ENCODE measurements around the gene TMSB10.
"Not testable (repeated sequence)": the region's sequence is repeated elsewhere in the genome, so short reads cannot be mapped to it uniquely, and the experiment has no call there.

Gene TMSB10

DNA sequence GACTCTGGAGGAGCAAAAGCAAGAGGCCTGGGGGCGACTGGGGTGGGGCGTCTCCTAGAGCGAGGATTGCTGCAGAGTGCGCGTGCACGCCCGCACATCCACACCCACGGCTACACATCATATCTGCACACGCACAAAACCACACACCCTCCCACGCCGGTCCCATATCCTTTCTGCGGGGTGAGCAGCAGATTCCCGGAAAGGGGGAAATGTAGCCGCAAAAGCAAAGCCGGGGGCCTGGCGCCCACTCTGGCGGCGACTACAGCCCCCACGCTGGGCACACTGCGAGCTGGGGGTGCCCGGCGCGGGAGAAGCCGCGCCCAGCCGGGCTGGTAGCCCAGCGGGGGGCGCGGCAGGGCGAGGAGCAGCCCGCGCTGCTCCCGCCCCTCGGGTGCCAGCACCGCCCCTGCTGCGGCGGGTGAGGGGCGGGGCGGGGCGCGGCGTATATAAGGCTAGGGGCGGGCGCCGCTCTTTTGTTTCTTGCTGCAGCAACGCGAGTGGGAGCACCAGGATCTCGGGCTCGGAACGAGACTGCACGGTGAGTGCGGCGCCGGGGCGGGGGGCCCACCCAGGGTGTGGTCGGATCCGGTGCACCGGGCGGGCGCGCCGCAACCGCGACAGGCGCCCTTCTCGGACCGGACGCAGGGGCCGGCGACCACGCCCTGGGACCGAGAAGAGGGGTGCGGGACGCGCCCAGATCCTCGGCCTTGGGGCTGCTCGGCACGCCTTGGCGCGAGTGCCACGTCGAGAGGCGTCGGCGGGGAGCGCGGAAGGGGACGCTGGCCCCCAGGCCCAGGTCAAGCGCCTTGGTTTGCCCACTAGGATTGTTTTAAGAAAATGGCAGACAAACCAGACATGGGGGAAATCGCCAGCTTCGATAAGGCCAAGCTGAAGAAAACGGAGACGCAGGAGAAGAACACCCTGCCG lies at the start of gene TMSB10:
TSS of gene TMSB10 (plus strand) at position 476 of the 927 bp plus-strand sequence.
- peak; percentile 91 for DNase-seq

DNA sequence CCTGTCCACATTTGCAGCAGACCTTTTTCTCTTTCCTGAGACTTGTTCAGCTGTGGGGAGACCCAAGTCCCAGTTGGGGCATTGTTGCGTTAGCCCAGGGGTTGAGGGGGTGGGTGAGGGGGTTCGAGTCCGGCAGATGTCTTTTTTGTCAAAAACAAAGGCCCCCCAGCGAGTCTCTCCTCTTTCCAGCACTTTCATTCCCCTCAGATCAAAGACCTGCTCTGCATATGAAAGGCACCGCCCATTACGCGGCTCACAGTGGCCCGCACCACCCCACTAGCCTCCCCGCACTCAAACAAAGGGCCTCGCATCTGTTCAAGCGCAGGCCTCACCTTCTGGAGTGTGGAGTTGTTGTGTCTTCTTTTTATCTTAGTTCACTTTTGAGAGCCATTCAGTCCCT lies 49.7 kb upstream of the TMSB10 start:
- DNase-seq = no peak

DNA sequence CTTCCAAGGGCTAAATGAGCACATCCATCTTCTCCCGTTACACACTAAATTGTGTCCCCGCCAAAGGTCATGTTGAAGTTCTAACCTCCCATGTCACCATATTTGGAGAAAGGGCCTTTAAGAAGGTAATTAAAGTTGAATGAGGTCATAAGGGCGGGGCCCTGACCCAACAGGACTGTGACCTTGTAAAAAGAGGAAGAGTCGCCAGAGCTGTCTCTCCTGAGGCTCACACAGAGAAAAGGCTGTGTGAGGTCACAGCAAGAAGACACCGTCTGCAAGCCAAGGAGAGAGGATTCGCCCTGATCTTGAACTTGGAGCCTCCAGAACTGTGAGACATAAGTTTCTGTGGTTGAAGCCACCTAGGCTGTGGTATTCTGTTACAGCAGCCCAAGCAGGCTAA lies 48.7 kb upstream of the TMSB10 start:
- peak; percentile 53 for DNase-seq

DNA sequence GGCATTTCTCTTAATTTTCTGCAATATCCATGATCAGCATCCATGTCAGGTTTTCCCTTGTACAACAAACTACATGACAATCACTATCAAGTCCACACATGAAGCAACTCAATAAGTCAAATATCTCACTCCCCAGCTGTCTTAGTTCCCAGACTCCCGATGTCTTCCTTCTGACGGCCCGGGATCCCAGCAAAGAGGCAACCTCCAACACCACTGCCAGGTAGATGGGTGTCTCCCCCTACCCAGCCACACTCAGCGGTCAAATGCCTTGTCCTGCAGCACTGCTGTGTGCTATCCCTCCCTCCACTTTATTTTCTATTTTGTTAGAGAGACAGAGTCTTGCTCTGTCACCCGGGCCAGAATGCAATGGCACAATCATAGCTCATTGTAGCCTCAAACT lies 47.9 kb upstream of the TMSB10 start:
- no peak for DNase-seq

DNA sequence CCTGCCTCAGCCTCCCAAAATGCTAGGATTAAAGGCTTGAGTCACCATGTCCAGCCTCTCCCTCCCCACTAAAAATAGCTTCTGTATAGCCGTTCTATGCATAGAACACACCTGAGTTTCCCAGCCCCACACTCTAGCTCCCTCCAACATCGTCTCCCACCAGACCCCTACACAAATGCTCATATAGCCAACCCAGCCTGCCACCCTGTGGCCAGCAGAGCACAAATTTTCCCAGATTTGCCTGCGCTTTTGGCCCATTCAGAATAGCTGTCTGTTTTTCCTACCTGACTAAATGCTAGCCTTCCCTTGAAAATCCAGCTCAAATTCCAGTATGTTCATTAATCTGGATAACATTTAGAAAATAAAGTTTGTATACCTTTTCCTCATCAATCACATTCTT lies 47.3 kb upstream of the TMSB10 start:
- DNase-seq = no peak

DNA sequence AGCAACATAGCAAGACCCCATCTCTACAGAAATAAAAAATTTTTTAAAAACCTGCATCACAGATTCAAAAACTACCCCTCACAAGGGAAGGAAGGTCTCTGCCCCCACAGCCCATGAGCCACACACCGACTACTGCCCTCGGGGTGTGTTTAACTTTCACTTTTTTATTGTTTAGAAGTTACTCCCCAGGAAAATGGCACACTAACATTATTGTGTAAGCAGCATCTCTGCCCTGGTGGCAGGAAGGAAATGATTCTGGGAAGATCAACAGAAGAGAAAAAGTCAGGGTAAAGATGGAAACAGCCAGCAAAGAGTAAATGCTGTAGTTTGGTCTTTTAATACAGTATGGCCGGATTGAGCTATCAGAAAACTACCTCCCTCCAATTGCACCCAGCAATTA lies 46.5 kb upstream of the TMSB10 start:
- DNase-seq = no peak

DNA sequence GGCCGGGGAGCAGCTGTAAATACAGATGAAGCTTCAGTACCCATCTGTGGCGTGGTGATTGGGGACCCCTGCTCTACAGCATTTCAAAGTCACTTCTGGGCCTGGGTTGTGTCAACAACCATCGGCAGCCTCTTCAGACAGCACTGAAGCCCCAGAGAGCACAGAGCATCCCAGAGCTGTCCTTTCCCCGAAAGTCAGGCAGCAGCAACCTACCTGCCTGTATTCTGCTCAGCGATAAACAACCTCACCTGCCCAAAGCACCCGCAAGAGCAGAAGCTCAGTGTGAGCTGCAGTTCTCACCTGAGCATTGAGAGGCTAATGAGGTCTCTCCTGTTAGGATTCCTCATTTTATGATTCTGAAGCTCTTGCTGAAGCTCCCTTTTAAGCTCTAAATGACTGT lies 43.9 kb upstream of the TMSB10 start:
- no peak for DNase-seq

DNA sequence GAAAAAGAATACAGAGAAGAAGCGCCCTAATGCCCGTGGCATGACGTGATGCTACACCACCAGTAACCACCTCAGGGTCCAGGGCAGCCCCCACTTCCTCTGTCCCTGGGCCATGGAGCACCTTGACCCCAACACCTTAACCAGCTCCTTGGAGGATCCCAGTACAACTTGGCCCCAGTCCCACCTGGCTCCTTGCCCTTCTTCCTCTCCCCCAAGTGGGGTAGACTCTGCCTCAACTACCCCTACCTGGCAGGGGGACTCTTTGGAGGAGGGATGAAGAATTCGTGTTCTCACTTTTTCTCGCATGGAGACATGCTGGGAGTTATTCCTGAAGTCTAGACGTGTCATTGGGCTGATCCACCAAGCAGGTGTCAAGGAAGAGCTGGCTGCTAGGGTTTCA lies 43.5 kb upstream of the TMSB10 start:
- no peak for DNase-seq

DNA sequence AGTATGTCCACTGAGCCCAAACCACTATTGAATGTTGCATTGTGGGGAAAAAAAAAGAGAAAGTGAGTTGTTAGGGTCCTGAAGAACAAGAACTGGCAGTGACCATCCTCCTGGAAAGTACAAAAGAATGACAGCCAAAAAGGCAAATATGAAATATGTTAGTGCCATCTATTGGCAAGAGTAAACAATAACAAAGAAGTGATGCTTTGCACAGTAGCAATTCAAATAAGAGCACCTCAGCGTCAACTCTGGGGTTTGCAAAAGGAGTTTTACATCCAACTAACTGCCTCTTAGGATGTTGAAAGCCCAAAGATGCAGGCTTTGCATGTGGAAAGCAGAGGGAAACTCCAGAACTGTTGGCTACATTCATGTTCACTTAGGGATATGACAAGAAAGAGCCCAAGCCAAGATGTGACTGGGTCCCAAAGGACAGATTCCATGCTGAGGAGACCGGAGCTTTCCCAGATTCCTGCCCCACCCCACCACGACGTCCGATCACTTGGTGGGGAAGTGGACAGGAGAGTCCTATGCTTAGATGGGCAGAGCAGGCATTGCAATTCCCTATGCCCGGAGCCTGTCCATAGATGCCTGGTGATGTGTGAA lies 40.2 kb upstream of the TMSB10 start:
- DNase-seq = peak; percentile 77

DNA sequence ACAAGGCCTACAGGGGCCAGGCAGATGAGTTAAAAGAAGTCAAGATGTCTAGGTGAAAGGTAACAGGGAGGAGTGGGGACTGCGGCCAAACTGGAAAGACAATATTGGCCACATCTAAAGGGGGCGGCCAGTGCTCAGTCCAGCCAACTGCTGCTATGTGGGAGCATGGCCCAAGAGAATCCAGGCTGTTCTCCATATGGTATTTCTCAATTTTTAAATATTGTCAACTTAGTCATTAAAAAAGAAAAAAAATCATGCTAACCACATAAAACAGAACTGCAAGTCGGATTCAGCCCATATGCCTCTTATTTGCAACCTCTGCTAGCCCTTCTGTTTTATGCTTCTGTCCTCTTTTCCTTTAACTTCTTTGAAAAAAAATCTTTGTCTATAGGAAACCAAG lies 39.3 kb upstream of the TMSB10 start:
- no peak for DNase-seq

DNA sequence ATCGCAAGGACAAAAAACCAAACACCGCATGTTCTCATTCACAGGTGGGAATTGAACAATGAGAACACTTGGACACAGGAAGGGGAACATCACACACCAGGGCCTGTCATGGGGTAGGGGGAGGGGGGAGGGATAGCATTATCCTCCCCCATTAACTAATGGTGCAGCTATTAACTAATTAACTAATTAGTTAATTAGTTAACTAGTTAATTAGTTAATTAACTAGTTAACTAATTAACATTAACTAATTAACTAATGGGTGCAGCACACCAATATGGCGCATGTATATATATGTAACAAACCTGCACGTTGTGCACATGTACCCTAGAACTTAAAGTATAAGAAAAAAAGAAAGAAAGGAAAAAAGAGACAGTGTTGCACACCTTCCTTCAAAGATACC lies 37.1 kb upstream of the TMSB10 start:
- DNase-seq = not testable (repeated sequence)

DNA sequence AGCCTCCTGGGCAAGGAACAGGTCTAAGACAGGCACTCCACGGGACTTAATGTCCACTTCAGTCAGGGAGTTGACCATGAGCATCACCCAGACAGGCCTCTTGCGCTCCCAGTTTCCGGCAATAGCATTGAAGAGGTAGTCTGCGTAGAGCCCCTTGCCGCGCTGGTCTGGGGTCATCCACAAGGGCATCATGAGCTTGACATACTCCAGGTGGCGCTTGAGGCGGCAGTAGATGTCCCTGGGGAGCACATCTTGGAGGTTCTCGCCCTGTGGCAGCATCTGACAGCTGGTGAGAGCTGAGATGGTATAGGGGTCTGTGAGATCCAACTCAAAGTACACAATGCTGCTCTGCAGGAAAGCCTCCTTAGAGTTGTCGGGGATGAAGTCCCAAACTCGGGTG lies 35.1 kb upstream of the TMSB10 start:
- no peak for DNase-seq

DNA sequence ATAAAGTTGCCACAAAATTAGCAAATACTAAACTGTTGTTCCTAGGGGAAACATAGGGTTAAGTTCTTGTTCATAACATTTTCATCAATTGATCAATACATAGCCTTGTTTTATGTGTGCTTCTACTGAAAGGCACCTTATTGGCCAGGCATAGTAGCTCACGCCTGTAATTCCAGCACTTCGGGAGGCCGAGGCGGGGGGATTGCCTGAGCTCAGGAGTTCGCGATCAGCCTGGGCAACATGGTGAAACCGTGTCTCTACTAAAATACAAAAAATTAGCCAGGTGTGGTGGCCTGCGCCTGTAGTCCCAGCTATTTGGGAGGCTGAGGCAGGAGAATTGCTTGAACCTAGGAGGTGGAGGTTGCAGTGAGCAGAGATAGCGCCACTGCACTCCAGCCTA lies 32.8 kb upstream of the TMSB10 start:
- not testable (repeated sequence) for DNase-seq

DNA sequence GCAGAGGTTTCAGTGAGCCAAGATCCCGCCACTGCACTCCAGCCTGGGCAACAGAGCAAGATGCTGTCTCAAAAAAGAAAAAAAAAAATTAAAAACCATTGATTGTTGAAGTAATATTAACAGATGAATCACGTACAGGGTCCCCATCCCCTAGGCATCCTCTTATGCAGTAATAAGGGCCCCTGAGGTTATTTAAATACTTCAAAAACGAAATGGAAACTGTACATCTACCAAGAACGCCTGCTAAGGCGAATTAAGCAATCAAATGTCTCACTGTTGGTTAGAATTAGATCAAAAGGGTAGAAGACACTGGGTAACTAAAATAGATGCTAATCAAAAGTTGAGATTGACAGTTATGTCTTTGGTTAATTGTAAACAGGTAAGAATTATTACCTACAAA lies 32.1 kb upstream of the TMSB10 start:
- DNase-seq = no peak

DNA sequence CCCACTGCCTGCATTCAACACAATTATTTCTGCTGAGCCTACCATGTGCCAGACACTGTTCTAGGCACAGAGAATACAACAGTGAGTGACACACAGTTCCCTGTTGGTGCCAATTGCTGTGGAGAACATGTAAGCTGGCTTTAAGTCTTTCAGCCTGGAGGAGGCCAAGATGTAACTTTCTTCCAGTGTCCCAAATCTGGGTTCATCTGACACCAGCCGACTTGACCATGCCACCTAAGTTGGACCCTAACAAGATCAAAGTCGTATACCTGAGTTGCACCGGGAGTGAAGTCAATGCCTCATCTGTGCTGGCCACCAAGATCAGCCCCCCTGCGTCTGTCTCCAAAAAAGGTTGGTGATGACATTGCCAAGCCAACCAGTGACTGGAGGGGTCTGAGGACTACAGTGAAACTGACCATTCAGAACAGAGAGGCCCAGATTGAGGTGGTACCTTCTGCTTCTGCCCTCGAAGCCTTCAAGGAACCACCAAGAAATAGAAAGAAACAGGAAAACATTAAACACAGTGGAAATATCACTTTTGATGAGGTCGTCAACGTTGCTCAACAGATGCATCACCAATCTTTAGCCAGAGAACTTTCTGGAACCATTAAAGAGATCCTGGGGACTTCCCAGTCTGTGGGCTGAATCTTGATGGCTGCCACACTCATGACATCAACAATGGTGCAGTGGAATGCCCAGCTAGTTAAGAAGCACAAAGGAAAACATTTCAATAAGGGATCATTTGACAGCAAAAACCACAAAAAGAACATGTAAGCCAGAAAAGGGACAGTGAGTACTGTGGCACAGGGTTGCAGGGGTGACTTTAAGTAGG lies 30.9 kb upstream of the TMSB10 start:
- DNase-seq = no peak

DNA sequence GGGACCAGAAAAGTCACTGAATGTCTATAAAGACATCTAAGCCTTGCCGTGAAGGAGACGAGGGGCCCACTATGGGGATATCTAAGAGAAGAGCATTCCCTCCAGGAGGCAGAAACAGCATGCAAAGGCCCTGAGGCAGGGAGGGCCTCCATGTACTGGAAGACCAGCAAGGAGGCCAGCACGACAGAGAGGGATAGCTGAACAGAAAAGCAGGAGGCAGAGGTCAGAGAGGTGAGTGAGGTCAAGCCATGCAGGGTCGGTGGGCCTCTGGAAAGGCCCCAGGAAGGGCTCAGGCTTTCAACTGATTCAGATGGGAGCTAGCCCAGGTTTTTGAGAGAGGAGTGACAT lies 30.3 kb upstream of the TMSB10 start:
- DNase-seq = no peak

DNA sequence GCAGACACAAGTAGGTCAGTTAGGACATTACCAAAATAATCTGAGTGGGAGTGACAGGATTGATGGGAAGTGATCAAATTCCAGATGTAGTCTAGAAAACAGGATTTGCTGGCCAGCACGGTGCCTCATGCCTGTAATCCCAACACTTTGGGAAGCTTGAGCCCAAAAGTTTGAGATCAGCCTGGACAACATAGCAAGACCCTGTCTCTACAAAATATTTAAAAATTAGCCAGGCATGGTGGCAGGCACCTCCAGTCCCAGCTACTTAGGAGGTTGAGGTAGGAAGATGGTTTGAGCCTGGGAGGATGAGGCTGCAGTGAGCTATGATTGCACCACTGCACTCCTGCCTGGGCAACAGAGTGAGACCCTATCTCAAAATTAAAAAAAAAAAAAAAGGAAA lies 29.8 kb upstream of the TMSB10 start:
- not testable (repeated sequence) for DNase-seq

DNA sequence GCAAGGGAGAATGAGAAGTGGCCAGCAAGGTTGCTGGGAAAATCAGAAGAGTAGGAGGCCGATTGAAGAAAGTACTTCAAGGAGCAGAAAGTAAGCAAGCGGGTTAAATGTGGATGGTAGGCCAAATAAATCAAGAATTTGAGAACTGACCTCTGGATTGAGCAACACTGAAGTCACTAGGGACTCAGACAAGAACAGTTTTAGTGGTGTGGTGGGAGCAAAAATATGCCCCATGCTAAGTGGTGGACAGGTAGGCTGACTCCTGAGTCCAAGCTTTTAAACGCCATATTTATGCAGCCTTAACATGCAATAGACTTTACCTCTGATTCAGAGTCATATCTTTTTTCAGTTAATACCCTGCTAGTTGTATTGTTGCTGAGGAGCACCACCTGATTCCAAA lies 29.1 kb upstream of the TMSB10 start:
- no peak for DNase-seq

DNA sequence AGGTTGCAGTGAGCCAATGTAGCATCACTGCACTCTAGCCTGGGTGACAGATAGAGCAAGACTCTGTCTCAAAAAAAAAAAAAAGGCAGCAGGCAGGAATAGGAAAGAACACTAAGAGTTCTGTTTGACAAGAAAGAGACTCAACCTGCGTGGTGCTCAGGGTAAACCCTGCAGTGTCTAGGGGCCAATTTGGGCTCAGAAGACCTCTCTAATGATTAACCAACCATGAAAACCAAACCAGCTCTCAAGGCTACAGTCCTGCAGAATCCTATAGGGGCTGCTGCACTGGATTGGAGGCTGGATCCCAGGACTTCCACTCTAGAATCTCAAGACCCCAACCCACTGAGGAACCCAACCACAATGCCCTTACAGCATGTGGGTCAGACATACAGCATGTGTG lies 27.0 kb upstream of the TMSB10 start:
- no peak for DNase-seq

DNA sequence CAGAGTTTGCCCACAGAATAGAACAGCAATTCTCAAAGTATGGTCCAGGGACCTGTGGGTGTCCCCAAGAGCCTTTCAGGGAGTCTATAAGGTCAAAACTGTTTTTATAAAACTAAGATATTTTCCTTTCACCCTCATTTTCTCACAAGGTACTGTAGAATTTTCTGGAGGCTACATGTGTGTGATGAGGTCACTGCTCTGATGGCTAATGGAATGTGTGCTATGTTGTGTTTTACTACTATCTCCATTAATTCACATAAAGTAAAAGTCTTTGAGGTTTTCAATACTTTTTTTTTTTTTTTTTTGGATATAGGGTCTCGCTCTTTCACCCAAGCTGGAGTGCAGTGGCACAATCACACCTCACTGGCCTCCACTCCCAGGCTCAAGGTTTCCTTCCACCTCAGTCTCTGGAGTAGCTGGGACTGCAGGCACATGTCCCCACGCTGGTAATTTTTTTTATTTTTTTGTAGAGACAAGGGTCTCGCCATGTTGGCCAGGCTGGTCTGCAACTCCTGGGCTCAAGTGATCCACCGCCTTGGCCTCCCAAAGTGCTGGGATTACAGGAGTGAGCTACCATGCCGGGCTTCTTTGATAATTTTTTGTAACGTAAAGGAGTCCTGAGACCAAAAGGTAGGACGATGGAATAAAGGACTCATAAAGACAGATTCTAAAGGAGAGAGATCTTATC lies 26.4 kb upstream of the TMSB10 start:
- DNase-seq = no peak

DNA sequence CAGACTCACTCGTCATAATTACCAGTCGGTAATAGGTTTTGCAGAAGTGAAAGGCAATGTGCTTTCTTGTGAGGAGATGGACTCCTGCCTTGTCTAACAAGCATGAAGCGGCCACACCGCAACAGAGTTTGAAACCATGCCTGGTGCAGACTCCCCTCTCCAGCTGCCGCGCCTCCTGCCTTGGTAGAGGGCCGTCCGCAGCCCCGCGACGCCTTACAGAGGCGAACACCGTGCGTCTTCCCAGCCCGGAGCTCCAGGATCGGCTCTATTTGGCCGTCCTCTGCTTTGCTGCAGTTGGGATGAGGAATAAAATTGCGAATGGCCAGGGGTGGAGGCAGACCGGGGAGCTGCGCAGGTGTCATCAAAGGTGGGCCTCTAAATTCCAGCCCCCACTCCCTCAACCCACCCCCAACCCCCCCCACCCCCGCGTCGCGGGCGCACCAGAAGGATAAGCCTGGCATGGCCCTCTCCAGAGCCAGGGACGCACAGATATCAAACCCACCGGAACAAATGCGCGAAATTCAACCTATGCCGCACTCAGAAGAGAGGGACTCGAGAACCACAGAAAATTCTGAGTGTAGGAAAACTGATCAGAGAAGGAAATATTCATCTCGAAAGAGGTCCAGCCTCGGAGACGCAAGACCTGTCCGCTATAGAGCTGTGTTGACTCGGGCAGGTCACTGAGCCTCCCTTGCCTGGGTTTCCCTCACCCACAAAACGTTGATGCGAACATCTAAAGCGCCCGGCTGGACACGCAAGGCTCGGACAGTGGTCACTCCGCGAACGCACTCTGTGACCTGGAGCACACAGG lies 25.7 kb upstream of the TMSB10 start:
- no peak for DNase-seq

DNA sequence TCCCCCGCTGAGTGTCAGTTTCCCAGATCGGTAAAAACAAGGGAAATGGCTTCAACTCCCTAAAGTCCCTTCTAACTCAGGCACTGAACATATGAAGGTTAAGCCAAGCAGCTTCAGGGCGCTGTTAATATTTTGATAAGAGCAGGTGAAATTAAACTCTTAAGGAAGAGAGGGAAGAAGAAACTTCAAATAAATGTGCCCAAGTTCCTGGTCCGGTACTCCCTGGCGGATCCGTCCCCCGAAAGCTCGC lies 25.1 kb upstream of the TMSB10 start:
- DNase-seq = no peak
